GM12878 (cell line): Measurements from ENCODE around the gene MRPL28. TPM values are rescaled to one million over a fixed set of nuclear protein-coding genes. Genes with fewer than 3 reads are reported as not detected.
"Not testable (repeated sequence)": the region's sequence is repeated elsewhere in the genome, so short reads cannot be mapped to it uniquely, and the experiment has no call there.

Experiments
- ATAC-seq: fragments of 200-7000 bp; cut with Tn5 transposase; 3 replicates; pipeline ENCODE4 v1.9.1; 2020; ENCODE audit warnings: mild to moderate bottlenecking, moderate library complexity
- BruUV-seq: library from RNA; stranded (reverse); fragments of 400-500 nt; replicated peaks from 2 replicates; lab custom pipeline; 2021; lab: Mats Ljungman, UMichigan
- CTCF ChIA-PET: fragments of 300-600 bp; sonication (Branson Sonifier 250); formaldehyde crosslinking; extraction: SDS; loops from one replicate; lab custom pipeline; 2021; ENCODE audit warnings: inconsistent platforms; lab: Yijun Ruan, JAX
- POLR2A ChIA-PET: fragments of 350-600 bp; formaldehyde crosslinking; extraction: SDS; loops from one replicate; lab custom pipeline; 2021; ENCODE audit warnings: inconsistent platforms; lab: Charles Lee
- RAD21 ChIA-PET: fragments of 300-600 bp; sonication (Branson Sonifier 250); formaldehyde crosslinking; loops from one replicate; lab custom pipeline; 2023; ENCODE audit warnings: antibody characterized with exemption; ENCODE audit not compliant: unreplicated experiment; lab: Charles Lee
- SMC1A ChIA-PET: fragments of 300-600 bp; sonication (Branson Sonifier 250); formaldehyde crosslinking; loops from one replicate; lab custom pipeline; 2023; ENCODE audit not compliant: unreplicated experiment, uncharacterized antibody; lab: Charles Lee
- DNase-seq: peaks from one replicate; pipeline ENCODE4 v3.0.0-alpha.2; 2011; ENCODE audit warnings: low read depth, low spot score
- FAIRE-seq: peaks from 3 replicates; lab custom pipeline; 2011; peaks lifted over from hg19 to GRCh38; lab: Jason Lieb, UNC
- H2AFZ ChIP-seq: 2 replicates; pipeline ENCODE4 v1.6.0; 2011; ENCODE audit warnings: low read depth, low read length, control low read depth; ENCODE audit not compliant: control insufficient read depth
- H3K27ac ChIP-seq: 2 replicates; pipeline ENCODE4 v1.5.1; 2011; ENCODE audit warnings: control low read depth; ENCODE audit not compliant: control insufficient read depth, insufficient read depth
- H3K27me3 ChIP-seq, 2 experiments: replicated peaks in 1 of 2; 2 replicates each; pipeline versions ENCODE4 v1.6.0 to v1.6.1; 2011; ENCODE audit warnings: low read length in 1 of 2; ENCODE audit not compliant: control insufficient read depth in 2 of 2, insufficient read depth in 2 of 2
- H3K36me3 ChIP-seq, 2 experiments: 2 replicates each; pipeline ENCODE4 v1.5.1; 2011; ENCODE audit warnings: low read length in 1 of 2; ENCODE audit not compliant: control insufficient read depth in 2 of 2, insufficient read depth in 2 of 2
- H3K4me1 ChIP-seq: 2 replicates; pipeline ENCODE4 v1.6.1; 2011; ENCODE audit warnings: mild to moderate bottlenecking, low read length, moderate library complexity, mixed read lengths; ENCODE audit not compliant: control insufficient read depth, insufficient read depth
- H3K4me2 ChIP-seq: 2 replicates; pipeline ENCODE4 v1.6.0; 2011; ENCODE audit warnings: control low read depth; ENCODE audit not compliant: control insufficient read depth, insufficient read depth
- H3K4me3 ChIP-seq: fragments of 200-600 bp; sonication (generic); 2 replicates; pipeline ENCODE4 v1.5.1; 2016
- H3K79me2 ChIP-seq: 2 replicates; pipeline ENCODE4 v1.6.0; 2011; ENCODE audit warnings: low read length; ENCODE audit not compliant: control insufficient read depth, insufficient read depth
- H3K9ac ChIP-seq: 2 replicates; pipeline ENCODE4 v1.8.0; 2011; ENCODE audit warnings: low read length, control low read depth, mixed read lengths; ENCODE audit not compliant: control insufficient read depth, insufficient read depth
- H3K9me3 ChIP-seq: replicated peaks from 3 replicates; pipeline ENCODE4 v1.5.1; 2011; ENCODE audit warnings: mild to moderate bottlenecking, low read length; ENCODE audit not compliant: control insufficient read depth, insufficient read depth
- H4K20me1 ChIP-seq: 2 replicates; pipeline ENCODE4 v1.6.0; 2011; ENCODE audit not compliant: control insufficient read depth, insufficient read depth
- HDAC2 ChIP-seq: fragments of 200-600 bp; sonication (generic); IDR thresholded peaks from 2 replicates; pipeline ENCODE4 v1.6.1; 2017
- NFYB ChIP-seq: IDR thresholded peaks from 2 replicates; pipeline ENCODE4 v1.6.1; 2011; ENCODE audit warnings: low read depth, mild to moderate bottlenecking, low read length, improper control_type of control experiment, moderate library complexity; ENCODE audit not compliant: insufficient read depth
- RB1 ChIP-seq: fragments of 450-650 bp; formaldehyde crosslinking; IDR thresholded peaks from 2 replicates; pipeline ENCODE4 v1.6.1; 2017; ENCODE audit warnings: mild to moderate bottlenecking, borderline replicate concordance
- SRF ChIP-seq, 2 experiments: IDR thresholded peaks; 2 replicates each; pipeline ENCODE4 v1.6.1; 2011; ENCODE audit warnings: low read depth in 2 of 2, low read length in 2 of 2, mild to moderate bottlenecking in 1 of 2, moderate library complexity in 1 of 2
- WGBS: methylation state at CpG from one replicate; pipeline ENCODE4 v1.1.6; 2016; ENCODE audit warnings: low lambda C conversion rate; ENCODE audit not compliant: insufficient replicate concordance, insufficient coverage; ENCODE audit errors: missing lambda C conversion rate; 5-methylcytosine and 5-hydroxymethylcytosine counted together
- in situ Hi-C: fragments of 300-500 bp; cut with MboI; formaldehyde crosslinking; loops from 9 replicates; pipeline ENCODE4 v1.14.3; 2018; ENCODE audit warnings: mixed read lengths
- intact Hi-C: fragments of 100-400 bp; cut with micrococcal nuclease; formaldehyde crosslinking; loops from one replicate; pipeline ENCODE4 v1.14.2; 2022; ENCODE audit not compliant: unreplicated experiment
- polyA plus RNA-seq, 11 experiments: library from polyadenylated mRNA; depleted of rRNA in 4 of 11; unstranded in 6 of 11; stranded (reverse) in 5 of 11; fragments of >200 nt; fragmentation: Nextera tagmentation in 4 of 11; fragmentation: Illumina TruSeq in 1 of 11; extraction: Ambion mirVana in 4 of 11; extraction: Trizol in 1 of 11; gene quantifications; 1 replicate in 1 of 11; 2 replicates in 10 of 11; pipeline versions ENCODE4 v1.2.1 to v1.2.3, GENCODE V29; 2011 to 2016; ENCODE audit warnings: inconsistent platforms in 2 of 11, missing spikeins in 2 of 11, low read depth in 1 of 11
- total RNA-seq, 4 experiments: library from RNA; depleted of rRNA in 3 of 4; stranded (reverse); fragments of >200 nt in 3 of 4; fragmentation: Illumina TruSeq in 1 of 4; extraction: Trizol in 1 of 4; gene quantifications; 2 replicates each; pipeline versions ENCODE4 v1.2.1 to v1.2.3, GENCODE V29; 2013 to 2021
- TF ChIP-seq, protein P1 (sequence below): fragments of 150-350 bp; IDR thresholded peaks from 2 replicates; pipeline ENCODE4 v1.6.1; 2016; ENCODE audit warnings: low read depth, low read length
- TF ChIP-seq, protein P2 (sequence below), 3 experiments: IDR thresholded peaks in 2 of 3; conservative IDR thresholded peaks in 1 of 3; 2 replicates each; pipeline ENCODE4 v1.5.1; 2011; ENCODE audit warnings: low read depth in 3 of 3, low read length in 3 of 3, mild to moderate bottlenecking in 3 of 3, control low read depth in 2 of 3, moderate library complexity in 2 of 3, inconsistent platforms in 1 of 3, mixed read lengths in 1 of 3; ENCODE audit not compliant: control insufficient read depth in 2 of 3, insufficient read depth in 1 of 3; ENCODE audit errors: extremely low read depth in 1 of 3
- TF ChIP-seq, protein P3 (sequence below): fragments of 450-650 bp; IDR thresholded peaks from 2 replicates; pipeline ENCODE4 v1.6.1; 2014; ENCODE audit warnings: mild to moderate bottlenecking

Gene MRPL28
- total and polyA plus RNA-seq, 10 of the 15 experiments (the other 5 are each of a cell fraction or from before 2014, with no cell fraction given) = 1.6 to 185 (median 110) TPM

DNA sequence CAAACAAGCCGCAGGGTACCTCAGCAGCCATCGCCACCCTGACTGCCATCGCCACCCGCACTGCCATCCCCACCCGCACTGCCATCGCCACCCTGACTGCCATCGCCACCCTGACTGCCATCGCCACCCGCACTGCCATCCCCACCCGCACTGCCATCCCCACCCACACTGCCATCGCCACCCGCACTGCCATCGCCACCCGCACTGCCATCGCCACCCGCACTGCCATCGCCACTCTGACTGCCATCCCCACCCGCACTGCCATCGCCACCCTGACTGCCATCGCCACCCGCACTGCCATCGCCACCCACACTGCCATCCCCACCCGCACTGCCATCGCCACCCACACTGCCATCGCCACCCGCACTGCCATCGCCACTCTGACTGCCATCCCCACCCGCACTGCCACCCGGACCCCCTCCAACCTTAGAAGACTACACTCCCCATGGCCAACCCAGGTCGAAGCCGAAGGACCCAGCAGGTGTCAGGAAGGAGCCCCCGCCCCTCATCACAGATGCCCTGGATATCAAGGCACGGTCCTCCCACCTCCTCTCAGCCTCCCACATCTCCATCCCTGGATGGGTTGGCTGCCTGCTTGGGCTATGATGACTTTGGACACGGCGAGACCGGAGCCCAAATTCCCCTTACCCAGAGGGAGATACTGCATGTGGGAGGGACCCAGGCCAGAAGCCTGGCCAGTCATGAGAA lies 7.9 kb upstream of the MRPL28 start:
- POLR2A ChIA-PET, H3K27me3 ChIP-seq, H3K4me3 ChIP-seq, H2AFZ ChIP-seq, SMC1A ChIA-PET, H3K9ac ChIP-seq, BruUV-seq, DNase-seq, H3K4me2 ChIP-seq, H3K36me3 ChIP-seq, H3K9me3 ChIP-seq, intact Hi-C loops, RAD21 ChIA-PET, CTCF ChIA-PET, in situ Hi-C loops, FAIRE-seq, H4K20me1 ChIP-seq, H3K4me1 ChIP-seq, H3K27ac ChIP-seq, ATAC-seq: not testable (repeated sequence)
- WGBS = 92% methylated on average over 22 of the region's 36 CpGs
- H3K79me2 ChIP-seq = peaks cover 14% of the 10 kb centered on the region

DNA sequence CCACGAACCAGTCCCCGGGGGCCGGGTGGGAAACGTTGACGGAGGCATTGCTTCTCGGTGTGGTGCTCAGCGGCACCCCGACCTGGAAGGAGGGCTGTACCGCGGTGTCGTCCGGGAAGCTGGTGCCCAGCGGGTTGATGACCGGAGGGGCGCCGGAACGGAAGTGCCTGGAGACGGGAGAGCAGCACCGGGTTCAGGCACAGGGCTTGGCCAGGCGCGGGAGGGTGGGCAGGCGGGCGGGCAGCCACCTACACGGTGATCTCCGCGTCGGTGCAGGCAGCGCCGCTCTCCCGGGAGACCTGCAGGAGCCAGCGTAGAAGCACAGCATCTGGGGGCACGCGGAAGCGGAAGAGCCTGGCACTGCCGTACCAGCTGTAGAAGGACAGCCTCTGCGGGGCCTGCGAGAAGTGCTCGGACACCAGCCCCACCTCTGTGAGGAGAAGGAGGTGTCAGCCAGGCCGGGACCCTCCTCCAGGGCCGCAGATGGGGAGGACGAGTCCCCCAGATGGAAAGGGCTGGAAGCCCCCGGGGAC lies 7.1 kb upstream of the MRPL28 start:
- intact Hi-C loops = no loop called here
- no TSS peak for BruUV-seq
- ChIA-PET CTCF (no interaction called here), POLR2A (no interaction called here), SMC1A (no interaction called here), RAD21 (no interaction called here)
- no peak overlapping the region for H3K4me3 ChIP-seq
- WGBS = 79% methylated on average over 21 of the region's 42 CpGs
- peaks cover 14% of the 10 kb centered on the region for H3K79me2 ChIP-seq
- H3K9ac ChIP-seq = no peak overlapping the region
- H3K36me3 ChIP-seq = peaks cover 0 to 7% of the 10 kb centered on the region in 2 experiments; a peak in 2 of 4 replicates
- in situ Hi-C loops = no loop called here
- H3K27me3 ChIP-seq = no peaks in the 10 kb centered on the region
- no peak overlapping the region for H3K27ac ChIP-seq
- H3K9me3 ChIP-seq = no peaks in the 10 kb centered on the region
- H3K4me2 ChIP-seq = no peak overlapping the region
- DNase-seq (no peak), FAIRE-seq (no peak), ATAC-seq (no peak)
- no peaks in the 10 kb centered on the region for H4K20me1 ChIP-seq
- H2AFZ ChIP-seq = no peak overlapping the region
- no peaks in the 10 kb centered on the region for H3K4me1 ChIP-seq
- TF ChIP-seq RB1 (no peak), SRF (IDR thresholded peaks at IDR 0.05; ENCODE audit: low read depth in 2 of 2, low read length in 2 of 2) (no peak), HDAC2 (no peak), NFYB (no peak)
- TF ChIP-seq, protein P1, sequence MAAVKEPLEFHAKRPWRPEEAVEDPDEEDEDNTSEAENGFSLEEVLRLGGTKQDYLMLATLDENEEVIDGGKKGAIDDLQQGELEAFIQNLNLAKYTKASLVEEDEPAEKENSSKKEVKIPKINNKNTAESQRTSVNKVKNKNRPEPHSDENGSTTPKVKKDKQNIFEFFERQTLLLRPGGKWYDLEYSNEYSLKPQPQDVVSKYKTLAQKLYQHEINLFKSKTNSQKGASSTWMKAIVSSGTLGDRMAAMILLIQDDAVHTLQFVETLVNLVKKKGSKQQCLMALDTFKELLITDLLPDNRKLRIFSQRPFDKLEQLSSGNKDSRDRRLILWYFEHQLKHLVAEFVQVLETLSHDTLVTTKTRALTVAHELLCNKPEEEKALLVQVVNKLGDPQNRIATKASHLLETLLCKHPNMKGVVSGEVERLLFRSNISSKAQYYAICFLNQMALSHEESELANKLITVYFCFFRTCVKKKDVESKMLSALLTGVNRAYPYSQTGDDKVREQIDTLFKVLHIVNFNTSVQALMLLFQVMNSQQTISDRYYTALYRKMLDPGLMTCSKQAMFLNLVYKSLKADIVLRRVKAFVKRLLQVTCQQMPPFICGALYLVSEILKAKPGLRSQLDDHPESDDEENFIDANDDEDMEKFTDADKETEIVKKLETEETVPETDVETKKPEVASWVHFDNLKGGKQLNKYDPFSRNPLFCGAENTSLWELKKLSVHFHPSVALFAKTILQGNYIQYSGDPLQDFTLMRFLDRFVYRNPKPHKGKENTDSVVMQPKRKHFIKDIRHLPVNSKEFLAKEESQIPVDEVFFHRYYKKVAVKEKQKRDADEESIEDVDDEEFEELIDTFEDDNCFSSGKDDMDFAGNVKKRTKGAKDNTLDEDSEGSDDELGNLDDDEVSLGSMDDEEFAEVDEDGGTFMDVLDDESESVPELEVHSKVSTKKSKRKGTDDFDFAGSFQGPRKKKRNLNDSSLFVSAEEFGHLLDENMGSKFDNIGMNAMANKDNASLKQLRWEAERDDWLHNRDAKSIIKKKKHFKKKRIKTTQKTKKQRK = no peak
- TF ChIP-seq, protein P2, sequence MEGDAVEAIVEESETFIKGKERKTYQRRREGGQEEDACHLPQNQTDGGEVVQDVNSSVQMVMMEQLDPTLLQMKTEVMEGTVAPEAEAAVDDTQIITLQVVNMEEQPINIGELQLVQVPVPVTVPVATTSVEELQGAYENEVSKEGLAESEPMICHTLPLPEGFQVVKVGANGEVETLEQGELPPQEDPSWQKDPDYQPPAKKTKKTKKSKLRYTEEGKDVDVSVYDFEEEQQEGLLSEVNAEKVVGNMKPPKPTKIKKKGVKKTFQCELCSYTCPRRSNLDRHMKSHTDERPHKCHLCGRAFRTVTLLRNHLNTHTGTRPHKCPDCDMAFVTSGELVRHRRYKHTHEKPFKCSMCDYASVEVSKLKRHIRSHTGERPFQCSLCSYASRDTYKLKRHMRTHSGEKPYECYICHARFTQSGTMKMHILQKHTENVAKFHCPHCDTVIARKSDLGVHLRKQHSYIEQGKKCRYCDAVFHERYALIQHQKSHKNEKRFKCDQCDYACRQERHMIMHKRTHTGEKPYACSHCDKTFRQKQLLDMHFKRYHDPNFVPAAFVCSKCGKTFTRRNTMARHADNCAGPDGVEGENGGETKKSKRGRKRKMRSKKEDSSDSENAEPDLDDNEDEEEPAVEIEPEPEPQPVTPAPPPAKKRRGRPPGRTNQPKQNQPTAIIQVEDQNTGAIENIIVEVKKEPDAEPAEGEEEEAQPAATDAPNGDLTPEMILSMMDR (IDR thresholded peaks at IDR 0.05 in 2 of 3, conservative IDR thresholded peaks at IDR 0.05 in 1 of 3; ENCODE audit: control insufficient read depth in 2 of 3, extremely low read depth in 1 of 3, insufficient read depth in 1 of 3, low read depth in 3 of 3, low read length in 3 of 3) = no peak
- TF ChIP-seq, protein P3, sequence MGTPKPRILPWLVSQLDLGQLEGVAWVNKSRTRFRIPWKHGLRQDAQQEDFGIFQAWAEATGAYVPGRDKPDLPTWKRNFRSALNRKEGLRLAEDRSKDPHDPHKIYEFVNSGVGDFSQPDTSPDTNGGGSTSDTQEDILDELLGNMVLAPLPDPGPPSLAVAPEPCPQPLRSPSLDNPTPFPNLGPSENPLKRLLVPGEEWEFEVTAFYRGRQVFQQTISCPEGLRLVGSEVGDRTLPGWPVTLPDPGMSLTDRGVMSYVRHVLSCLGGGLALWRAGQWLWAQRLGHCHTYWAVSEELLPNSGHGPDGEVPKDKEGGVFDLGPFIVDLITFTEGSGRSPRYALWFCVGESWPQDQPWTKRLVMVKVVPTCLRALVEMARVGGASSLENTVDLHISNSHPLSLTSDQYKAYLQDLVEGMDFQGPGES = no peak
